Fibroblast of lung (primary cell): ENCODE data around the gene CCDC50. TPM values are rescaled to one million over a fixed set of nuclear protein-coding genes. Genes with fewer than 3 reads are reported as not detected.
A peak's percentile ranks its signal among the peaks of the same experiment; 100 is the strongest.

Experiments used
- DNase-seq, 2 donors: peaks; one replicate each; pipeline versions ENCODE4 v3.0.0 to v3.0.0-alpha.2; 2010; ENCODE audit warnings: low read depth in 2 of 2
- H2AFZ ChIP-seq: 2 replicates; pipeline ENCODE4 v1.5.1; 2012; ENCODE audit warnings: low read length, control low read depth, inconsistent platforms
- H3K27ac ChIP-seq: 2 replicates; pipeline ENCODE4 v1.5.1; 2011; ENCODE audit warnings: low read length, control low read depth; ENCODE audit not compliant: insufficient read depth
- H3K27me3 ChIP-seq: 2 replicates; pipeline ENCODE4 v1.5.1; 2011; ENCODE audit warnings: mild to moderate bottlenecking, low read length; ENCODE audit not compliant: control insufficient read depth, insufficient read depth
- H3K36me3 ChIP-seq: 2 replicates; pipeline ENCODE4 v1.5.1; 2011; ENCODE audit warnings: low read length; ENCODE audit not compliant: control insufficient read depth, insufficient read depth
- H3K4me1 ChIP-seq: 2 replicates; pipeline ENCODE4 v1.5.1; 2011; ENCODE audit warnings: low read length; ENCODE audit not compliant: control insufficient read depth, insufficient read depth; ENCODE audit errors: extremely low read depth
- H3K4me2 ChIP-seq: 2 replicates; pipeline ENCODE4 v1.5.1; 2011; ENCODE audit warnings: low read length, control low read depth; ENCODE audit not compliant: insufficient read depth; ENCODE audit errors: extremely low read depth
- H3K4me3 ChIP-seq, 4 experiments: fragments of 200-600 bp in 1 of 4; sonication (generic) in 1 of 4; replicated peaks in 1 of 4; 2 replicates each; pipeline ENCODE4 v1.5.1; 2011 to 2016; ENCODE audit warnings: low read length in 4 of 4, low read depth in 3 of 4, mild to moderate bottlenecking in 3 of 4, control low read depth in 2 of 4, inconsistent platforms in 1 of 4, mixed read lengths in 1 of 4; ENCODE audit not compliant: insufficient read depth in 1 of 4; ENCODE audit errors: control extremely low read depth in 1 of 4
- H3K79me2 ChIP-seq: 2 replicates; pipeline ENCODE4 v1.5.1; 2012; ENCODE audit warnings: mild to moderate bottlenecking, low read length, inconsistent platforms; ENCODE audit not compliant: control insufficient read depth, insufficient read depth
- H3K9ac ChIP-seq: 2 replicates; pipeline ENCODE4 v1.5.1; 2011; ENCODE audit warnings: mild to moderate bottlenecking, low read length, control low read depth; ENCODE audit not compliant: insufficient read depth
- H3K9me3 ChIP-seq: 2 replicates; pipeline ENCODE4 v1.5.1; 2012; ENCODE audit warnings: low read depth, low read length; ENCODE audit not compliant: control insufficient read depth, insufficient read depth
- H4K20me1 ChIP-seq: 2 replicates; pipeline ENCODE4 v1.5.1; 2011; ENCODE audit warnings: low read length; ENCODE audit not compliant: control insufficient read depth, insufficient read depth; ENCODE audit errors: extremely low read depth
- EZH2 ChIP-seq: IDR thresholded peaks from 2 replicates; pipeline ENCODE4 v1.5.1; 2012; ENCODE audit warnings: low read length, control low read depth, mild to moderate bottlenecking; ENCODE audit errors: missing control alignments
- polyA plus RNA-seq, 2 donors: library from polyadenylated mRNA; depleted of rRNA in 1 of 2; stranded (reverse) in 1 of 2; unstranded in 1 of 2; fragments of >200 nt; gene quantifications; 2 replicates each; pipeline ENCODE4 v1.2.1, GENCODE V29; 2011 to 2012; ENCODE audit warnings: missing spikeins in 1 of 2
- total RNA-seq: library from RNA; depleted of rRNA; stranded (reverse); fragments of >200 nt; gene quantifications from 2 replicates; pipeline ENCODE4 v1.2.1, GENCODE V29; 2014
- TF ChIP-seq, protein P1 (sequence below), 2 donors: IDR thresholded peaks in 1 of 2; conservative IDR thresholded peaks in 1 of 2; 1 replicate in 1 of 2; 2 replicates in 1 of 2; pipeline ENCODE4 v1.5.1; 2011 to 2012; ENCODE audit warnings: low read length in 2 of 2, control low read depth in 1 of 2, inconsistent platforms in 1 of 2, low read depth in 1 of 2, mild to moderate bottlenecking in 1 of 2

Gene CCDC50
- total and polyA plus RNA-seq, 2 donors (not counting 1 experiment from before 2014, with no cell fraction given): 109 to 114 TPM

DNA sequence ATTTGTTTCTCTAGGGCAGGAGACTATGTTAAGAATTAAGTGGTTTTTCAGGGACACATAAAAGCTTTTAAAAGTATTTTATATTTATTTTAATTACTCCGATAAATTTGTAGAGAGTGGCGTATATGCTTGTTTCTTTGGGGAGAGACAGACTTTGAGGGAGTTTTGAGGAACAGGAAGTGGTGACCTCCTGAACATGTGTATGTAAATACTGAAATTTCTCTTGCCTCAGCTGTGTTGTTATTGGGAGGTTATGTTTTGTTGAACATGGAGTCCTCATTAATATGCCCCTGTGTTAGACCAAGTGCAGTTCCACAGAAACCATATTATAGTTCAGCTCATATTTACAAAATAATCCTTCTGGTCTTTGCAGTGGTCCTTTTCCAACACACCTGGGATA is 42.9 kb downstream of the CCDC50 start:
- H3K9ac ChIP-seq: no peak overlapping the region
- H3K9me3 ChIP-seq: no peaks in the 10 kb centered on the region
- H4K20me1 ChIP-seq: no peaks in the 10 kb centered on the region
- no peak for DNase-seq
- H3K4me3 ChIP-seq: no peak overlapping the region
- no peaks in the 10 kb centered on the region for H3K79me2 ChIP-seq
- no peaks in the 10 kb centered on the region for H3K27me3 ChIP-seq
- peaks cover 5% of the 10 kb centered on the region for H3K36me3 ChIP-seq
- H3K4me2 ChIP-seq: no peak overlapping the region
- peaks cover 9% of the 10 kb centered on the region for H3K4me1 ChIP-seq
- H3K27ac ChIP-seq: no peak overlapping the region
- TF ChIP-seq, protein P1, sequence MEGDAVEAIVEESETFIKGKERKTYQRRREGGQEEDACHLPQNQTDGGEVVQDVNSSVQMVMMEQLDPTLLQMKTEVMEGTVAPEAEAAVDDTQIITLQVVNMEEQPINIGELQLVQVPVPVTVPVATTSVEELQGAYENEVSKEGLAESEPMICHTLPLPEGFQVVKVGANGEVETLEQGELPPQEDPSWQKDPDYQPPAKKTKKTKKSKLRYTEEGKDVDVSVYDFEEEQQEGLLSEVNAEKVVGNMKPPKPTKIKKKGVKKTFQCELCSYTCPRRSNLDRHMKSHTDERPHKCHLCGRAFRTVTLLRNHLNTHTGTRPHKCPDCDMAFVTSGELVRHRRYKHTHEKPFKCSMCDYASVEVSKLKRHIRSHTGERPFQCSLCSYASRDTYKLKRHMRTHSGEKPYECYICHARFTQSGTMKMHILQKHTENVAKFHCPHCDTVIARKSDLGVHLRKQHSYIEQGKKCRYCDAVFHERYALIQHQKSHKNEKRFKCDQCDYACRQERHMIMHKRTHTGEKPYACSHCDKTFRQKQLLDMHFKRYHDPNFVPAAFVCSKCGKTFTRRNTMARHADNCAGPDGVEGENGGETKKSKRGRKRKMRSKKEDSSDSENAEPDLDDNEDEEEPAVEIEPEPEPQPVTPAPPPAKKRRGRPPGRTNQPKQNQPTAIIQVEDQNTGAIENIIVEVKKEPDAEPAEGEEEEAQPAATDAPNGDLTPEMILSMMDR (conservative IDR thresholded peaks at IDR 0.05 in 1 of 2, IDR thresholded peaks at IDR 0.05 in 1 of 2; ENCODE audit: low read depth in 1 of 2, low read length in 2 of 2): no peak
- no peak for TF ChIP-seq EZH2
- no peak overlapping the region for H2AFZ ChIP-seq

- Histone ChIP-seq H3K4me3 (no peak overlapping the region), H2AFZ (no peak overlapping the region), H3K9ac (no peak overlapping the region), H3K9me3 (no peaks in the 10 kb centered on the region), H3K4me2 (no peak overlapping the region), H4K20me1 (no peaks in the 10 kb centered on the region), H3K36me3 (peaks cover 5% of the 10 kb centered on the region), H3K79me2 (no peaks in the 10 kb centered on the region), H3K4me1 (peaks cover 9% of the 10 kb centered on the region), H3K27ac (no peak overlapping the region), H3K27me3 (no peaks in the 10 kb centered on the region)
- TF ChIP-seq EZH2: no peak
- TF ChIP-seq, protein P1 (conservative IDR thresholded peaks at IDR 0.05 in 1 of 2, IDR thresholded peaks at IDR 0.05 in 1 of 2; ENCODE audit: low read depth in 1 of 2, low read length in 2 of 2): no peak
- peak in 1 of 2 donors; percentile 32 for DNase-seq
Observed at GRCh38 chr3:191373327-191373726, 44.1 kb downstream of the CCDC50 start.

- Histone ChIP-seq H4K20me1 (no peaks in the 10 kb centered on the region), H3K27me3 (no peaks in the 10 kb centered on the region), H2AFZ (peak overlapping the region; percentile 21), H3K4me2 (peak overlapping the region; percentile 62), H3K36me3 (peaks cover 3% of the 10 kb centered on the region), H3K9me3 (no peaks in the 10 kb centered on the region), H3K9ac (no peak overlapping the region), H3K4me3 (peak overlapping the region in 1 of 4 experiments; percentile 1), H3K4me1 (peaks cover 9% of the 10 kb centered on the region), H3K79me2 (no peaks in the 10 kb centered on the region), H3K27ac (peak overlapping the region; percentile 67)
- DNase-seq: peak; percentile 73 to 80
- TF ChIP-seq, protein P1 (conservative IDR thresholded peaks at IDR 0.05 in 1 of 2, IDR thresholded peaks at IDR 0.05 in 1 of 2; ENCODE audit: low read depth in 1 of 2, low read length in 2 of 2): no peak
- TF ChIP-seq EZH2: no peak
Observed at GRCh38 chr3:191376516-191377141, 47.4 kb downstream of the CCDC50 start.
